OCI-LY3 (cell line): Measurements from ENCODE around the gene POC1B.

Experiments
- EZH2phosphoT487 ChIP-seq: fragments of 200-600 bp; shearing (Covaris generic); IDR thresholded peaks from 2 replicates; pipeline ENCODE4 v1.6.1; 2018; ENCODE audit warnings: antibody characterized with exemption, mixed run types, low read depth
- TF ChIP-seq, protein P1 (sequence below): fragments of 200-600, 300-600 bp; sonication (generic); IDR thresholded peaks from 2 replicates; pipeline ENCODE4 v1.5.1; 2014; ENCODE audit warnings: antibody characterized with exemption, low read length, low read depth

DNA sequence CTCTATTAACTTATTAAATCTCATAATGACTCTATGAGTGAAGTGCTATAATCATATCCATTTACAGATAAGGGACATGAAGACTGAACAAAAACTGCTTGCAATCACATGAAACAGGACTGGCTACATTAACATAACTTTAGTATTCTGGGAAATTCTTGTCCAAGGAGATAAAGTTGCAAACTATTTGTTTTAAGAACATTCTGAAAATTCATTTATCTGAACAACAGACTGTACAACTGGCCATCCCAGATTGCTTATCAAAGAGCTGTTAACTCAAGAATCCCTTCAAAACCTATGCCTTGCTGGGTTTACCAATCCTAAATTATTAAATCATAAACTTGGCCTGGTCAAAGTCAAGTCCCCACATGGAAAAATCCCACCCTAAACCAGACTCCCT lies 39.2 kb upstream of the POC1B start:
- TF ChIP-seq, protein P1, sequence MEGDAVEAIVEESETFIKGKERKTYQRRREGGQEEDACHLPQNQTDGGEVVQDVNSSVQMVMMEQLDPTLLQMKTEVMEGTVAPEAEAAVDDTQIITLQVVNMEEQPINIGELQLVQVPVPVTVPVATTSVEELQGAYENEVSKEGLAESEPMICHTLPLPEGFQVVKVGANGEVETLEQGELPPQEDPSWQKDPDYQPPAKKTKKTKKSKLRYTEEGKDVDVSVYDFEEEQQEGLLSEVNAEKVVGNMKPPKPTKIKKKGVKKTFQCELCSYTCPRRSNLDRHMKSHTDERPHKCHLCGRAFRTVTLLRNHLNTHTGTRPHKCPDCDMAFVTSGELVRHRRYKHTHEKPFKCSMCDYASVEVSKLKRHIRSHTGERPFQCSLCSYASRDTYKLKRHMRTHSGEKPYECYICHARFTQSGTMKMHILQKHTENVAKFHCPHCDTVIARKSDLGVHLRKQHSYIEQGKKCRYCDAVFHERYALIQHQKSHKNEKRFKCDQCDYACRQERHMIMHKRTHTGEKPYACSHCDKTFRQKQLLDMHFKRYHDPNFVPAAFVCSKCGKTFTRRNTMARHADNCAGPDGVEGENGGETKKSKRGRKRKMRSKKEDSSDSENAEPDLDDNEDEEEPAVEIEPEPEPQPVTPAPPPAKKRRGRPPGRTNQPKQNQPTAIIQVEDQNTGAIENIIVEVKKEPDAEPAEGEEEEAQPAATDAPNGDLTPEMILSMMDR = no peak
- no peak for TF ChIP-seq EZH2phosphoT487
